Adrenal gland (tissue), 5 donors: ENCODE results near the gene EPB41L1.

ENCODE experiments used
- POLR2A ChIP-seq, 2 donors: fragments of 450-650 bp; IDR thresholded peaks; one replicate each; pipeline ENCODE4 v1.6.1; 2017; ENCODE audit warnings: antibody characterized with exemption in 2 of 2, mild to moderate bottlenecking in 2 of 2, moderate library complexity in 1 of 2
- TF ChIP-seq, protein P1 (sequence below), 6 experiments: fragments of 450-650 bp in 4 of 6; fragments of 200-600 bp in 2 of 6; sonication (generic) in 1 of 6; IDR thresholded peaks; 1 replicate in 5 of 6; 2 replicates in 1 of 6; pipeline versions ENCODE4 v1.5.1 to v1.8.0; 2016 to 2021; ENCODE audit warnings: antibody characterized with exemption in 6 of 6, mild to moderate bottlenecking in 2 of 6, moderate library complexity in 1 of 6
- donor health status: DM: no; HTN: no; CAD: no.

DNA sequence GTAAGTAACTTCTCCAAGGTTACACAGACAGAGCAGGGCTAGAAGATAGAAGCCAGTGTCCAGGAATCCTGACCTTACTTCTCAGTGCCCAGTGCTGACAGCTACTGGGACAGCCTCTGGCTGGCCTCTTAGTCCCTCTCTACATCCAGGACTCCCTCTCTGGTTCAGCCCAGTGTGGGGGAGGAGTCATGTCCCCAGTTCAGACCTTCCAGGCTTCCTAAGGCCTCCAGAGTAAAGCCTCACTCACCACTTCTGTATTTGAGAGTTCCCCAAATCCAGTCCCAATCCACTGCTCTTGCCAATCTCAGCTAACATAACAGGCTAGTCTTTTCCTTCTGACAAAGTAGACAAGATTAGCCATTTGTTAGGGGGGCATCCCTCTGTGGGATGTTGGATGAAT lies 36.9 kb upstream of the EPB41L1 start:
- TF ChIP-seq, protein P1, sequence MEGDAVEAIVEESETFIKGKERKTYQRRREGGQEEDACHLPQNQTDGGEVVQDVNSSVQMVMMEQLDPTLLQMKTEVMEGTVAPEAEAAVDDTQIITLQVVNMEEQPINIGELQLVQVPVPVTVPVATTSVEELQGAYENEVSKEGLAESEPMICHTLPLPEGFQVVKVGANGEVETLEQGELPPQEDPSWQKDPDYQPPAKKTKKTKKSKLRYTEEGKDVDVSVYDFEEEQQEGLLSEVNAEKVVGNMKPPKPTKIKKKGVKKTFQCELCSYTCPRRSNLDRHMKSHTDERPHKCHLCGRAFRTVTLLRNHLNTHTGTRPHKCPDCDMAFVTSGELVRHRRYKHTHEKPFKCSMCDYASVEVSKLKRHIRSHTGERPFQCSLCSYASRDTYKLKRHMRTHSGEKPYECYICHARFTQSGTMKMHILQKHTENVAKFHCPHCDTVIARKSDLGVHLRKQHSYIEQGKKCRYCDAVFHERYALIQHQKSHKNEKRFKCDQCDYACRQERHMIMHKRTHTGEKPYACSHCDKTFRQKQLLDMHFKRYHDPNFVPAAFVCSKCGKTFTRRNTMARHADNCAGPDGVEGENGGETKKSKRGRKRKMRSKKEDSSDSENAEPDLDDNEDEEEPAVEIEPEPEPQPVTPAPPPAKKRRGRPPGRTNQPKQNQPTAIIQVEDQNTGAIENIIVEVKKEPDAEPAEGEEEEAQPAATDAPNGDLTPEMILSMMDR (IDR thresholded peaks at IDR 0.05), result no peak
- TF ChIP-seq POLR2A (IDR thresholded peaks at IDR 0.05), result no peak
